ENCODE results near the gene KIAA1549. TPM values are rescaled to one million over a fixed set of nuclear protein-coding genes. Genes with fewer than 3 reads are reported as not detected.

Gene KIAA1549
- total and polyA plus RNA-seq, 3 donors from 2014 or later = 4.4 to 8.0 (median 7.4) TPM

GRCh38 chr7:139004321-139005090 is 23.3 kb upstream of the KIAA1549 start:
- TF ChIP-seq CTCF (IDR thresholded peaks at IDR 0.05) (no peak), POLR2A (IDR thresholded peaks at IDR 0.05) (no peak)

GRCh38 chr7:138999414-138999813 is 18.2 kb upstream of the KIAA1549 start:
- intact Hi-C loops (cut with DNase I; ENCODE audit: low total_unique reads) = no loop called here
- H3K4me1 ChIP-seq = no peaks in the 10 kb centered on the region
- WGBS, 2 donors = 85 to 92% methylated on average over 3 of the region's 3 CpGs

More at GRCh38 chr7:139004321-139005090, 23.3 kb upstream of the KIAA1549 start:
- intact Hi-C loops (cut with DNase I; ENCODE audit: low total_unique reads) = no loop called here
- DNase-seq = no peak
- Histone ChIP-seq H3K27ac (no peak overlapping the region), H3K27me3 (no peaks in the 10 kb centered on the region), H3K4me3 (no peak overlapping the region), H3K4me1 (no peaks in the 10 kb centered on the region), H3K36me3 (ENCODE audit: low read depth, missing control alignments) (no peaks in the 10 kb centered on the region), H3K9me3 (no peaks in the 10 kb centered on the region)

GRCh38 chr7:138992052-138992531 is 10.9 kb upstream of the KIAA1549 start:
- Histone ChIP-seq H3K4me3 (no peak overlapping the region), H3K9me3 (no peaks in the 10 kb centered on the region), H3K27ac (no peak overlapping the region), H3K36me3 (ENCODE audit: low read depth, missing control alignments) (no peaks in the 10 kb centered on the region), H3K27me3 (no peaks in the 10 kb centered on the region), H3K4me1 (no peaks in the 10 kb centered on the region)
- WGBS, 2 donors = 82 to 86% methylated on average over 8 of the region's 8 CpGs
- intact Hi-C loops (cut with DNase I; ENCODE audit: low total_unique reads) = no loop called here
- TF ChIP-seq POLR2A (IDR thresholded peaks at IDR 0.05) (no peak), CTCF (IDR thresholded peaks at IDR 0.05) (no peak)
- no peak for DNase-seq

More at GRCh38 chr7:138999414-138999813, 18.2 kb upstream of the KIAA1549 start:
- Histone ChIP-seq H3K36me3 (ENCODE audit: low read depth, missing control alignments) (no peaks in the 10 kb centered on the region), H3K27ac (no peak overlapping the region), H3K9me3 (no peaks in the 10 kb centered on the region), H3K27me3 (no peaks in the 10 kb centered on the region), H3K4me3 (no peak overlapping the region)
- TF ChIP-seq POLR2A (IDR thresholded peaks at IDR 0.05) (no peak), CTCF (IDR thresholded peaks at IDR 0.05) (no peak)
- DNase-seq = no peak

GRCh38 chr7:138987686-138988085 is 6.5 kb upstream of the KIAA1549 start:
- no peak overlapping the region for H3K4me3 ChIP-seq
- no peaks in the 10 kb centered on the region for H3K27me3 ChIP-seq
- no peaks in the 10 kb centered on the region for H3K9me3 ChIP-seq
- no peak for TF ChIP-seq CTCF (IDR thresholded peaks at IDR 0.05)
- TF ChIP-seq POLR2A (IDR thresholded peaks at IDR 0.05) = no peak
- 88 to 95% methylated on average over 1 of the region's 1 CpG for WGBS, 2 donors
- intact Hi-C loops (cut with DNase I; ENCODE audit: low total_unique reads) = loop anchor here (10.0 kb wide), 1 partner anchor 103 kb away; no protein-coding TSS in a partner anchor
- no peaks in the 10 kb centered on the region for H3K36me3 ChIP-seq (ENCODE audit: low read depth, missing control alignments)
- H3K27ac ChIP-seq = no peak overlapping the region
- DNase-seq = no peak
- no peaks in the 10 kb centered on the region for H3K4me1 ChIP-seq

All from testis (tissue), 3 donors.